NCI-H1105 (cell line): ENCODE data around the gene EAF1.
"Not testable (repeated sequence)": the region's sequence is repeated elsewhere in the genome, so short reads cannot be mapped to it uniquely, and the experiment has no call there.

Source experiments
- DNase-seq: peaks from one replicate; lab custom pipeline; 2025; lab: John Stamatoyannopoulos, UW

EAF1 gene

DNA sequence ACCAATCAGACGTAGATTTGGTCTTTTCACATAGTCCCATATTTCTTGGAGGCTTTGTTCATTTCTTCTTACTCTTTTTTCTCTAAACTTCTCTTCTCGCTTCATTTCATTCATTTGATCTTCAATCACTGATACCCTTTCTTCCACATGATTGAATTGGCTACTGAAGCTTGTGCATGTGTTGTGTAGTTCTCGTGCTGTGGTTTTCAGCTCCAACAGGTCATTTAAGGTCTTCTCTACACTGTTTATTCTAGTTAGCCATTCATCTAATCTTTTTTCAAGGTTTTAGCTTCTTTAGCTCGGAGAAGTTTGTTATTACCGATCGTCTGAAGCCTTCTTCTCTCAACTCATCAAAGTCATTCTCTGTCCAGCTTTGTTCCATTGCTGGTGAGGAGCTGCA is 57.2 kb downstream of the EAF1 start:
- DNase-seq, result not testable (repeated sequence)

DNA sequence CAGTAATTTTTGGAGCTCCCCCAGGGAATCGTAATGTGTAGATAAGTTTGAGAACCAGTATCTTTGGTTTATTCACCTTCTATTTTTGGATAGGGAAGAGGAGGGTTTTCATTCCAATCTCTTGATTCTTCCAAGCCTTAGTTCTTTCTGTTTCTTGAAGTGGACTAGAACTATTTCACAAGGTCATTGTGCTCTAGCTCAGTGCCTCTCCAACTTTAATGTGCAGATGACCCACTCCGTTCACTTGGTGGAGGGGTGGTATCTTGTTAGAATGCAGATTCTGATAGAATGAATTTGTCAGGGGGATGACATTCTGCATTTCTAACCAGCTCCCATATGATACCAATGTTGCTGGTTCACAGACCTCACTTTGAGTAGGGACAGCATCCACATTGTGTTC is 58.6 kb downstream of the EAF1 start:
- no peak for DNase-seq

DNA sequence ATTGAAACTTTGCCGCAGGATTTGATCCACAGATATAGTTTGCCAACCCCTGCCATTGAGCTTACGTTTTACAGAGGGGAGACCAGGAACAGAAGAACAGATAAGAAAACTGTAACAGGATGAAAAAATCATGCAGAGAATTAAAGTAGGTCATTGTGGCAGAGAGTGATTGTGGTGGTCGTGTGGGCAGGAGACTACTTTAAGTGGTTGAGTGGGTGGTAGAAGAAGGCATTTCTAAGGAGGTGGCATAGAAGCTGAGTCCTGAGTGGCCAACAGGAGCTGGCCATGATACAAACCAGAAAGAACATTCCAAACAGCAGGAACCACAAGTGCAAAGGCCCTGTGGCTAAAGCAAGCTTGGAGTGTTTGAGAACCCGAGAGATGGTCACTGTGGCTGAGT is 59.6 kb downstream of the EAF1 start:
- no peak for DNase-seq

- no peak for DNase-seq
Measured at GRCh38 chr3:15488002-15488401, 60.6 kb downstream of the EAF1 start.

- no peak for DNase-seq
Measured at GRCh38 chr3:15490158-15490557, 62.8 kb downstream of the EAF1 start.

DNA sequence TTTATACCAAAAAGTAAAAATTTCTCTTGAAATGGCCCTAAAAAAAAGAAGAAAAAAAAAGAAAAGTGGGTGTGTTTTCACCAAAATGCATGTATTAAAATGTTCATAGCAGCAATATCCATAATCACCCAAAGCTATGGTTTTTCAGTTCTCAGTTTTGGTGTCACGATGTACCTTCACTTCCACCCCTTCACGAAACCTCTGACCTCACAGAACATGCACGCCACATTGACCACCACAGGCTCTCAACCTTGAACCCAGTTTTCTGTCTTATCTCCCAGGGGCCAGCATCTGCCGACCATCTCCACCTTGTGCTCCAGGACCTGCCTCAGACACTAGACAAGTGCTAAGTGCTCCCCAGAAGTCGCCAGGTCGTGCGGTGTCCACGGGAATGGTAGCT is 63.7 kb downstream of the EAF1 start:
- no peak for DNase-seq
